HG02798 (cell line): ENCODE data around the gene MEIOC.
"Not testable (repeated sequence)": the region's sequence is repeated elsewhere in the genome, so short reads cannot be mapped to it uniquely, and the experiment has no call there.

Experiments used
- ATAC-seq: cut with Tn5 transposase; IDR thresholded peaks from one replicate; pipeline ENCODE4 v1.9.1; 2021; ENCODE audit warnings: mild to moderate bottlenecking; ENCODE audit not compliant: unreplicated experiment, poor library complexity

Gene MEIOC

DNA sequence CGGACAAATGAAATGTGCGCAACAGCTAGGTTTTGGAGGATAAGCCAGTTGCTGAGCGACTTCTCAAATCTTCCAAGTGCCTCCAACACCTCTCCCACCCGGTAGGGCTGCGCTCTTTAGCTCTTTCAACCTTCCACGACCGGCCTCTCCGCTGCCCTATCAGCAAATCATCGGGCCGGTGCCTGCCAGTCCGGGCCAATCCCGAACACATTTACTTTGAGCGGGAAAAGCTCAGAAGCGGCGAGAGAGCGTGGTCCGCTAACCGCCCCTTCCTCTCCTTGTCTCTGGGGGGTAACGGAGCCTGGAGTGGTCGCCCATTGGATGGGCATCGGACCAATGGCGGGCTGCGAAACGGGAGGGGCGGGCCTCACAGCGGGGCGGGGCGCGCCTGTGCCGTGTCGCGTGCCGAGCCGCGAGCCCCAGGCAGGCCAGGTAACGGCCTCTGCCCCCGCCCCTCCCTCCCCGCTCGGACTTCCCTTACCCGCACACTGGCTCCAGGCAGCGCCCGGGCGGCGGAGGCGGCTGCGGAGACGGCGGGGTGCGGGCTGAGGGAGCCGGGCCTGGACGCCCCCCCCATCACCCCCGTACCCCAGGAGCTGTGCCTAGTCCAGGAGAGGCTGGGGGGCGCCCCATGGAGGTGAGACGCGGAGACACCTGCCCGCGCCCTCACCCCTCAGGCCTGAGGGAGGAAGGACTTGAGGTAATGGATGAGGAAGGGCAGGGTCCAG lies at the start of gene MEIOC:
MEIOC (plus strand) TSS at position 486 of the 728 bp plus-strand sequence; CDS start at position 632, 146 bp downstream.
- no peak for ATAC-seq

- ATAC-seq, result no peak
Measured at GRCh38 chr17:44606658-44607057, 49.6 kb upstream of the MEIOC start.

DNA sequence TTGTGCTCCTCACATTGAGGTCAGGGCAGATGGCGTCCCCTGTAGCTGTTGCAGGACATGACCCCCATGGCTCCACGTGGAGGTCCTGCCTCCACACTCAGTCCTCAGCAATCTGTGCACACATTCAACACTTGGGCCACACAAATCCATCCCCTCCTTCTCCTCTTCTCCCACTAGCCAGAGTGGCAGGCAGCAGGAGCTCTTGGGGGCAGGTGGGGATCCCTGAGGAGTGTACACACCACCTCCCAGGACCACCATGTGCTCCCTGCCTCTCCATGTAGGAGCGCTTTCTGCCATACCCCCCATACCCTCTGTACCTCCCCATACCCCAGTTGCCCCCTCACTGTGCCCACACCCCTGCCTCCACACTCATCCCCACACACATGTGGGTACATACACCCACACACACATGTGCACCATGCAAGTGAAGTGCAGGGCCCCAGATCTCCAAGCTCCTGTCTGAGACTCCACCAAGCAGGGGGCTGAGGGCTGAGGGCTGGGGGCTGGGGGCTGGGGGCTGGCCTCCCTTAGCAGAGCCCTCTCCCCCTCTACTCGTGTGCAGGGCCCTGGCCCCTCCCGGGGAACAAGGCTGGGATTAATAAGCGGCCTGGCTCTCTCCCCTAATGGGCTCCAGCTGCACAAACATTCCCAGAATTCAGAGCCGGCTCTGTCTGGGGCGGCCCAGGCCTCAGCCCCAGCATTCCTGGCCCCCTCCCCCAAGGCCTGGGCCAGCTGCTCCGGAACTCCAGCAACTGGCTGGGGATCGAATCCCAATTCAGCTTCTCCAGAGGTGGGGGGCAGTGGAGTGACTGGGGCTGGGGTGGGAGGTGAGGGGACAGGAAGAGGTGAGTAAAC lies 48.2 kb upstream of the MEIOC start:
- no peak for ATAC-seq

GRCh38 chr17:44608727-44609435 lies 47.4 kb upstream of the MEIOC start:
- ATAC-seq, result no peak

DNA sequence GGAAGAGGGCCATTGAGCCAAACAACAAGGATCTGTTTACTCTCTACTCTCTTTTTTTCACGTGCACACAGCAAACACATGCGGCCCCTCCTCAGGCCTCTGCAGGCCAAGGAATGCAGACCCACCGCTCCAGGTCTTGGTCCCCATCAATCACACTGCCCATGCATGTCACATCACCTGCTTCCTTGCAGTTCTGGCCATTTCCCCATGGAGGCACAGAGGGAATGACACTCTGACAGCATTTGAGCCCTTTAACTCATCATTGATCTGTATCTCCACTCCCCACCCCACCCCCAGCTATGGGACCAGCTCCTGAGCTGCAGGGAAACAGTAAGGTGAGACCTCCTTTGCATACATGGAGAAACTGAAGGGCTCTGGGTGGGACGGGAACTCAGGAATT lies 45.9 kb upstream of the MEIOC start:
- ATAC-seq, result no peak

- ATAC-seq, result no peak
Measured at GRCh38 chr17:44610871-44611270, 45.4 kb upstream of the MEIOC start.

GRCh38 chr17:44614862-44615261 lies 41.4 kb upstream of the MEIOC start:
- no peak for ATAC-seq

DNA sequence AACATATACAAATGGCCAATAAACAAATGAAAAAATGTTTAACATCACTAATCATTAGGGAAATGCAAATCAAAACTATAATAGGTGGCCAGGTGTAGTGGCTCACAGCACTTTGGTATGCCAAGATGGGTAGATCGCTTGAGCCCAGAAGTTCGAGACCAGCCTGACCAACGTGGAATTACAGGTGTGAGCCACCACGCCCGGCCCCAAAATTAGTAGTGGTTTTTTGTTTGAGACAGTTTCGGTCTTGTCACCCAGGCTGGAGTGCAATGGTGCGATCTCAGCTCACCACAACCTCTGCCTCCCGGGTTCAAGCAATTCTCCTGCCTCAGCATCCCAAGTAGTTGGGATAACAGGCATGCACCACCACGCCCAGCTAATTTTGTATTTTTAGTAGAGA lies 37.6 kb upstream of the MEIOC start:
- not testable (repeated sequence) for ATAC-seq

GRCh38 chr17:44623070-44623725 lies 33.1 kb upstream of the MEIOC start:
- ATAC-seq, result no peak

DNA sequence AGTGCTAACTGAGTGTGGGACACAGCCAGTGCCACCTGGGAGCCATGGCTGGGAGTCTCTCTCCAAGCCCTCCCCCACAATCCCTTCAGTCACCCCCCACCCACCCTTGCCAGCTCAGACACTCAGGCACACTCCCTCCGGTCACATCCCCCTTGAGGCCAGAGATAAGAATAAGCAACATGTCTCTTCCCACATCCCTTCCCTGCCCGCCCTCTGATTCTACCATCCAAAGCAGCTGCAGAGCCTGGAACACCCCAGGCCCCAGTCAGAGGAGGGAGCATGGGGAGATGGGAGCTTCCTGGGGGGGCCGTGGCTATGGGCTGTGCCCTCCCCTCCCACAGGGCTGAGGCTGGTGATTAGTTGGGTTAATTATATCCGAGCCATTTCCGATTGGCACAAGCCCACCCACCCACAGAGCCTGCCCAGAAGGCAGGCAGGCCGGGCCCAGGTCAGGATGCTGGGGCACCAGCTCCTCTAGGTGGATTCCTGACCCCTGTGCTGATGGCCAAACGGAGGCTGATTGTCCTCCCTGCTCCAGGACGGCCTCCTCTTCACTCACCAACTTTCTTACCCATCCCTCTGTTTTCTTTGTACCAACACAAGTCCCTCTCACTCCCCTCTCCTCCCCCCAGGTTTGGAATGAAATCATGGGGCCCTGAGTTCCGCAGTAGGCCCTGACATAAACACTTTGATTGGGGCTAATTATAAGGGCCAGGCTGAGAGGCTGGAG lies 28.6 kb upstream of the MEIOC start:
- no peak for ATAC-seq

DNA sequence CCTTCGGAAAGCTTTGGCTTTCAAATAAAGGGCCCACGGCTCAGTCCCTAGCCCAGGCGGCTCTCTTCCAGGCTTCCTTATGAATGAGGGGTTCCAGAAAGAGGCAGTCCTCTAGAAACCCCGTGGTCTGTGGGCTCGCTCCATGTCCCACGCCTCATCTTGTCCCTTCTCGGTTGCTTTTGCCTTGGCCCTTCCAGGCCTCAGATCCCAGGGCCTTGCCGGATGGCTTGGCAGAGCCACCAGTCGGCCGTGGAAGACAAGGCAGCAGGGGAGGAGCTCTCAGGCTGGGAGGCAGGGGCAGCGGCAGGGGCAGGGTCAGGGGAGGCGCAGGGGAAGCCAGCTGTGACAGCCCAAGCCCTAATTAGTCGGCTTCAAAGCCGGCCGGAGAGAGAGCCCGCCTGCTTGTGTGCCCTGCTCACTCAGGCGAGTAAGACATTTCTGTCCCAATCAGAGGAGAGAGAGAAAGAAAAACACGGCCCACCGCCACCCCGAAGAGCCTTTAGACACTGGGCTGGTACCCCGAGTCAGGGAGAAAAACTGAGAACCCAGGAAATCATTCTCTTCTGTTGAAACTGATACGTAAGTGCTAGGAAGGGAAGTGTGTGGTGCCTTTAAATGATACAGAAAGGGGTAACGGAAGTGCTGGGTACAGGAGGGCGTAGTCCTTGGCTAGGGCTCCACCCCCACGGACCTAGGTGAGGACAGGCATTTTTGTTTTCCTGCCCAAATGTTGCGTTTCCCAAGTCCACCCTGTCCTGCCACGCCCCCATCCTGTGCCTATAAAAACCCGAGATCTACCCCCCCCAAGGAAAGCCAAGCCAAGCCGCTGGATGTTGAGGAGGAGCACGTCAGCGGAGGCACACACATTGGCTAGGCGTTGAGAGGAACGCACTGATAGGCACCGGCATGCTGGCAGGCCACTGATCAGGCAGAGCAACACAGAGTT lies 27.8 kb upstream of the MEIOC start:
- no peak for ATAC-seq

DNA sequence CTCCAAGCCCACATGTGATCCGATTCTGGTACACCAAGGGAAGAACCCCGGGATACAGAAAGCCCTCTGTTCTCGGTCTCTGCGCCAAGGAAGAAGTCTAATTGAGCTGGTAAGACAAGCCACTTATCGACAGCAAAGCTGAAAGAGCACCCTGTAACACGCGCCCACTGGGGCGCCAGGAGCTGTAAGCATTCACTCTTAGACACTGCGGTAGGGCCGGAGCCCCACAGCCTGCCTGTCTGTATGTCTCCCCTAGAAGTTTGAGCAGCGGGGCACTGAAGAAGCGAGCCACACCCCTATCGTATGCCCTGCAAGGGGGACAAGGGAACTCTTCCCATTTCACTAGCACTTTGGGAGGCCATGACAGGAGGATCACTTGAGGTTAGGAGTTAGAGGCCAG lies 27.0 kb upstream of the MEIOC start:
- no peak for ATAC-seq

DNA sequence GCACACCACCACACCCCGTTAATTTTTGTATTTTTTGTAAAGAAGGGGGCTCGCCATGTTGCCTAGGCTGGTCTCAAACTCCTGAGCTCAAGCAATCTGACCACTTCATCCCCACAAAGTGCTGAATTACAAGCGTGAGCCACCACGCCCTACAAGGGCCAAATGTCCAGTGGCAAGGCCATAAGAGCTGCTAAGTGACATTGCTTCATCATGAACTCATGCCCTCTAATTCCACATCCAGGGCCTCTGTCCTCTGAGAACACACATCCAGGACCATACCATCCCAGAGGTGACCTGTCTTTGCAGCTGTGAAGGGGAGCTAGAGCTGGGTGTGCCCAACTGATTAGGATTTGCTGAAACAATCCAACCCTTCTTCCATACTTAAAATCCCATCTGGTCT lies 25.6 kb upstream of the MEIOC start:
- no peak for ATAC-seq

DNA sequence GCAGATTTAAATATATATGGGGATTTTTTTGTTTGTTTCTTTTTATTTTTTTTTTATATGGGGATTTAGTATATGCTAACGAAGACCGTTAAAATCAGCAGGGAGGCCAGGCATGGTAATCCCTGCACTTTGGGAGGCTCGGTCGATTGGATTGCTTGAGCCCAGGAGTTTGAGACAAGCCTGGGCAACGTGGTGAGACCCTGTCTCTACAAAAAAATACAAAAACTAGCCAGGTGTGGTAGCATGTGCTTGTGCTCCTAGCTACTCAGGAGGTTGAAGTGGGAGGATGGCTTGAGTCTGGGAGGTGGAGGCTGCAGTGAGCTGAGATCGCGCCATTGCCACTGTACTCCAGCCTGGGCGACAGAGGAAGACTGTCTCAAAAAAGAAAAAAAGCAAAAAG lies 22.3 kb upstream of the MEIOC start:
- ATAC-seq, result no peak

GRCh38 chr17:44634401-44634800 lies 21.9 kb upstream of the MEIOC start:
- ATAC-seq, result not testable (repeated sequence)

DNA sequence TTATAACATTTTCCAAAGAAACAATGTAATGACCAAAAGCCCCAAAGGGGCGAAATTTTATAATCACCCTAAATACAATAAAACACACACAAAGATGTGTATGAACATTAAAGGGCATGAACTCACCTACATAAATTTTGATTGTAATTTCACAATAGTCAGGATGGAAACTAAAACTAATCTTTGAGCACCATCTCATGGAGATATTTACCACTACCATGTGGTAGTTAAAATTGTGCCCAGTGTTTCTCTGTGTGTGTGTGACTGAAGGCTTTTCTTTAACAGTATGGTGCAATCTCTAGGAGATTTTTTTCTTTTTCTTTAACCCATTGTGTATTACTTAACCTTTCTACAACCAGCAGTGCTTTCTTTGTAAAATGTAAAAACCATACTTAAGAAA lies 19.7 kb upstream of the MEIOC start:
- ATAC-seq, result no peak

GRCh38 chr17:44637066-44637465 lies 19.2 kb upstream of the MEIOC start:
- no peak for ATAC-seq

GRCh38 chr17:44642834-44643233 lies 13.4 kb upstream of the MEIOC start:
- no peak for ATAC-seq

GRCh38 chr17:44645341-44645740 lies 10.9 kb upstream of the MEIOC start:
- no peak for ATAC-seq
